ENCODE measurements around the gene PRICKLE4.

GRCh38 chr6:41775293-41775882 lies 5.2 kb upstream of the PRICKLE4 start:
- TF ChIP-seq, protein P1, sequence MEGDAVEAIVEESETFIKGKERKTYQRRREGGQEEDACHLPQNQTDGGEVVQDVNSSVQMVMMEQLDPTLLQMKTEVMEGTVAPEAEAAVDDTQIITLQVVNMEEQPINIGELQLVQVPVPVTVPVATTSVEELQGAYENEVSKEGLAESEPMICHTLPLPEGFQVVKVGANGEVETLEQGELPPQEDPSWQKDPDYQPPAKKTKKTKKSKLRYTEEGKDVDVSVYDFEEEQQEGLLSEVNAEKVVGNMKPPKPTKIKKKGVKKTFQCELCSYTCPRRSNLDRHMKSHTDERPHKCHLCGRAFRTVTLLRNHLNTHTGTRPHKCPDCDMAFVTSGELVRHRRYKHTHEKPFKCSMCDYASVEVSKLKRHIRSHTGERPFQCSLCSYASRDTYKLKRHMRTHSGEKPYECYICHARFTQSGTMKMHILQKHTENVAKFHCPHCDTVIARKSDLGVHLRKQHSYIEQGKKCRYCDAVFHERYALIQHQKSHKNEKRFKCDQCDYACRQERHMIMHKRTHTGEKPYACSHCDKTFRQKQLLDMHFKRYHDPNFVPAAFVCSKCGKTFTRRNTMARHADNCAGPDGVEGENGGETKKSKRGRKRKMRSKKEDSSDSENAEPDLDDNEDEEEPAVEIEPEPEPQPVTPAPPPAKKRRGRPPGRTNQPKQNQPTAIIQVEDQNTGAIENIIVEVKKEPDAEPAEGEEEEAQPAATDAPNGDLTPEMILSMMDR (IDR thresholded peaks at IDR 0.05), result no peak
- TF ChIP-seq POLR2A (IDR thresholded peaks at IDR 0.05), result no peak

Data from esophagus squamous epithelium (tissue), 4 donors.